Endometrium (tissue), 2 donors: ENCODE measurements around the gene MAP1A.

Experiments used
- FAIRE-seq: peaks from 2 replicates; lab custom pipeline; 2012; peaks lifted over from hg19 to GRCh38; lab: Jason Lieb, UNC
- donor health status: control.
- donor health status: control.

Gene MAP1A

DNA sequence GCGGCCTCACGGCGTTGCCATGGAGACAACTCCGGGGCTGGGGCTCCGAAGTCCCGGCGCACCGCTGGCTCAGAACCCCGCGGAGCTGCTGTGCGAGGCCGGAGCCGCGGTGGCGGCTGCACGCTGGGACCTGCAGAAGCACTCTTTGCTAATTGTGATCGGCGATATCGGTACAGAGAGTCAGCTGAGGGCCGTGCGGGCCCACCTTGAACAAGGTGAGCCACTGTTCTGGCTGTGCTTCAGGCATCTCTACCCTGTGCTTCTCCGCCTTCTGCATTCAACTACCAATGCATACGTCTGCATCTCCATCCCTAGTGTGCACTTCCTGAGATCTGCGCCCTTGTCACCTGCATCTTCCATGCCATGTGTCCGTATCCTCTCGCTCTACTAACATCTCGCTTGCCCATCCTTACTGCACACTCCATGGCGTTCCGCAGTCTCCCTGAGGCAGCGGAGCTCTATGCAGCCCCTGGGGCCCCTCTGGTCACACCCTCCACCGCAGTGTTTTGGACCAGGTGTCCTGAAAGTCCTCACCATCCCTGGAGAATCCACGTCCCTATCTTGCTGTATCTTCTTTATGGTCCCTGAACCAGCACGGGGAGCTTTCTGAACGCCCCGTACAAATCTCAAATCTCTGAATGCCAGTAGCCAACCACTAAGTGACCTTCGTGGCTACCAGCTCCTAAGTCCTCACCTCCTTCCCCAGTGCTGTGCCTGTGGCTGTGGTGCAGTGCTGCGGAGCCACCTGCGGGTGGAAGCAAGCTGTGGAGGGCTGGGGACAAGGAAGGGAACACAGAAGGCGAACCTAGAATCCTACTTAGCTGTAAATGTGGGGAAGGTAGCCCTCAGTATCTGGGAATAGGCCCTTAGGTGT lies 6.2 kb upstream of the MAP1A start:
- no peak for FAIRE-seq

DNA sequence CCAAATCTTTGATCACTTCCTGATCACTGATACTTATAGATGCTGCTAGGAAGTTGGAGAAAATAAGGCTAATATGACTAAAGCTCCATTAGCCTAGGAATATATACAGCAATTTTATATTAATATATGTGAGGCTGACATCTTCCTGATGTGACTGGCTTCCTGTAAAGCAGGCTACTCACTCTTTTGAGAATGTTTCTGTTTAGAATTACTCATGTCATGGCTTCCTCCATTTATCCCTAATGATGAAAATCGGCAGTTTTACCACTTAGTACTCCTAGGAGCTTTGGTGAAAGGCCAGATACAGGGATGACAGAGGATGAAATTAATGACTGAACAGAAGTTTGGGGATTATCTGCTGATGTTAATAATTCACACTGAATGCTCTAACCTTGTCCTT lies 3.9 kb upstream of the MAP1A start:
- no peak for FAIRE-seq

DNA sequence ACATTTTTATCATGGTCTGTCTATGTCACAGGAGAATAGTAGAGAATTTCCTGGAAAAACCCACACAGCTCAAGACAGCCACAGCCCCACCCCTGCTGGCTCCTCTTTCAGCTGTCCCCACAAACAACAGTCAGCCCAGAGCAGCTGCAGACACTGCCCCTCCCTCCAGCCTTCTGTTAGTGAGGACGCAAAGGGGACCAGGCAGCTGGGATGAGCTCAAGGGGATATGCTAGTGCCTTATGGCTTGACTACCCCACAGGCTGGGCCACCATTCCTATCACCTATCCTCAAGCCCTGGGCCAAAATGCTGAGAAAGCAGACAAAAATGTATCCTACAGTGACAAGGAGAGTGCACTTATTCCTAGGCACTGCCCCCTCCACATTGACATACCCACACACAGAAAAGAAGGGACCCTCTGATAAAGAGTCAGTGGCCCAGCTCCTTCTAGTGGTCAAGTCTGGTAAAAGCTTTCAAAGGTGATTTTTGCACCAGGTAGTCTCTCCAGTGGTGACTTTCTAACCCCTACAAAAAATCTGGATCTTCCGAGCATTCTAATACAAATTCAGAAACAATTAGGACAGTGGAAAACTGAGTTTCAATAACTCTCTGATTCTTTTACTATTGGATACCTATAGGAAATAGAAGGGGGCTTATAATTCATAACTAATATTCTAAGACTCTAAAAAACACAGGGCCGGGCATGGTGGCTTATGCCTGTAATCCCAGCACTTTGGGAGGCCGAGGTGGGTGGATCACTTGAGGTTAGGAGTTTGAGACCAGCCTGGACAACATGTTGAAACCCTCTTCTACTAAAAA lies 3.0 kb upstream of the MAP1A start:
- no peak for FAIRE-seq

DNA sequence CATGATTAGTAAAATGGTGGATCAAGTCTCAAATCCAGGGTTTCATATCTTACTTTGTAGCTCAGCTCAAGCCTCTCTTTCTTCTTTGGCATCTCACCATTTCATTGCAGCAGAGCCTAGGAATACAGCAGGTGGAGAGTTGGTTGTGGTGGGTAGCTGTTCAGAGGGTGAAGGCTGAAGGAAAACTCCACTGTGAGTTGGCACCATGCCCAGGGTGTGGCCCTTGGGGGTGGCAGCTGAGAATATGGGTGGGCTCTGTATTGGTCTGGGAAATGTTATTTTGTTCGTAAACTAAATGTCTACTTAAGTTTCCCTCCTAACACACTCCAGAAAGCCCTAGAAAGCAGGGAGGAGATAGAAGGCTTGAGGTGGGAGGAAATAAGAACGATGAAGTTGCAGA lies 1.7 kb upstream of the MAP1A start:
- FAIRE-seq, result no peak

DNA sequence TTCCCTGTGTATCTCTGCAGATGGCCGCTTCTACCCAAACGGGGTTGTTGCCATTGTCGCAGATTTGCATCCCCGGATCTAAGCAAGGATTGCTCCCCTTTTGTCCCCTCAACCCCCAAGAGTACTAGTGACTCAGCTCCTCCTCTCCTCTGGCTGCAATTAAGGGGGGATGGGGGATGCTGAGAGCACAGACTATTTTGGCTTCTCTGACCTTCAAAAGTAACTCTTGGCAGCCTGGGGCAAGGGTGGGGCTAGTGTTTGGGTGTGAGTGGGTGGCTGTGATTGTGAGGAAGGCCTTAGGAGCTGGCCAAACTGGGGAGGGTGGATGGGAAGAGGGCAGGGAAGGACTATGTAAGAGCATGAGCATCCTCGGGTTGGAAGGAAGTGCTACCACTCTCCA lies 1.2 kb upstream of the MAP1A start:
- FAIRE-seq, result no peak

DNA sequence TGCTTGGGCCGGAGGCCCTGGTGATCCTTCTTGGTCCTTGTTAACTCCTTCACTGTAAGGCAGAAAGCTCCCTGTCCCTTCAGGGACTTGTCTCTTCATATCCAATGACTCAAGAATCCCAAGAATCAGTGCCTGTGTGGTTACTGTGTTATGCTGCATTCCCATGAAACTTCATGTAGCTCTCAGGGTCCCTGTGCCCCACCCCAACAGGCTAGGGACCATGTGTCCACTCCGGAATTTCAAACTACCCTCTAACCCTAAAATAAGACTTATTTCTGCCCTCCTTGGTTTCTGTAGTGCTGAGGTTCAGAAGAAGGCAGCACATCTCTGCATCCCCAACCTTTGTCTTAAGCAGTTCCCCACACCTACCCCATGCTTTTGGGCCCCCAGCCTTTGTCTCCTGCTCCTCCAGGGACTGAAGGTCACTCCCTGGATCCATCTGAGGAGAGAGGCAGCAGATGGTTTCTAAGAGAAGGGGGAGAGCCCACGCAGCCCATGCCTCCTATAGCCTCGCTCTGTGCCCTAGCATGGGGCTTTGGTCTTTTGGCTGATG lies 531 bp upstream of the MAP1A start:
- FAIRE-seq, result no peak

DNA sequence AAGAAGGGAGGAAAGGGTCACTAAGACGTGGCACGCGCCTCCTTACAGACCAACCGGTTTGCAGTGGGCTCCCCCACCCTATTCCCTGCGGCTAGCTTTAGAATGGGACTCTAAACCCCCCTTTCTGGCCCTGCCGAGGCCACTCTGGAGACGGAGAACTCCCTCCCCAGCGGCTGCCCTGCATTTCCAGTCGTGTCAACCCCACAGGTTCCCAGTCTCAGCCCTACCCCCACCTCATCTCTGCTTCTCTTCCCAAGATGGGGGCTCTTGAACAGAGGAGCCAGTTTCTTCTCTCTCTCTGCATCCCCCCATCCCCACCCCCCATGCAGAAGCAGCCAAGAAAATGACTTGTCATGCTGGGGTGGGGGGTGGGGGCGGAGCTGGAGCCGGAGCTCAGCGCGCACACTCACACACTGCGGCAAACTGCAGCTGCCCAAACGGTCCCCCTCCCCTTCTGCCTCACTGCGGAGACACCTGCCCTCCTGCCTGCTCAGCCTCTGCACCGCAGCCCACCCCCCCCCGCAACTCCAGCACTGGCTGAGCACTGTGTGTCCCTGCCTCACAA lies 871 bp downstream of the MAP1A start:
- no peak for FAIRE-seq

DNA sequence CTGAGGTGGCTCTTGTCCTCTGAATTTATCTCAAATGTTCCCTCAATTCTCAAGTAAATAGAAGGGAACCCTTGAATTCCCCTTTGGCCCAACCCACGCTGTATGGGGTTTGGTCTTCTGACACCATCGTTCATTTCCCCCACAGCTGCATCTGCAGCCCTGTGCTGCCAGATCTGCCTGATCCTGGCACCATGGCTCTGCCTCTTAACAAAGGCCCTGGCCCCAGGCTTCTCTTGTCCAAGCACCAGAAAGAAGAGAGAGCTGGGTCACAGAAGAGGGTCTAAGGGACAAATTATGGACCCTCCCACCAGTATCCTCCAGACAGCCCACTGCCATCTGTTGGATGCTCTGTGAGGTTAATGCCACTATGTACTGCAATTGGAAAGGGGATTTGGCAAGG lies 1.8 kb downstream of the MAP1A start:
- FAIRE-seq, result no peak

DNA sequence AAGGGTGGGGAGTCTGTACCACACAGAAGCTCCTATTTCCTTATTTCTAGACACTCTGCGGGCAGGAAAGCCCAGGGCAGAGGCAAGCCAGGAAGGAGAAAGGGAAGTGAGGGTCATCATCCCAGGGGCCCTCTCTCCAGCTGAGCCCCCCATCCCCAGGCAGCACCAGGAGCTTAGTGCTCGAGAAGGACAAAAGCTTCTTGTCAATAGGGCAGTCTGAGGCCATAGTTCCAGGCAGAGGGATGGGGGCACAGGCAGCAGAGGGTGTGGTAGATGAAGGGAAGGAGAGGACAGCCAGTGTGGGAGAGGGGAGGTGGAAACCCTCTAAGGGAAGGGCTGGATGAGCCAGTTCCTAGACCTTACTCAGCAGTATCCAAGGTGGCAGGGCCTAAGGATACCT lies 2.7 kb downstream of the MAP1A start:
- no peak for FAIRE-seq

DNA sequence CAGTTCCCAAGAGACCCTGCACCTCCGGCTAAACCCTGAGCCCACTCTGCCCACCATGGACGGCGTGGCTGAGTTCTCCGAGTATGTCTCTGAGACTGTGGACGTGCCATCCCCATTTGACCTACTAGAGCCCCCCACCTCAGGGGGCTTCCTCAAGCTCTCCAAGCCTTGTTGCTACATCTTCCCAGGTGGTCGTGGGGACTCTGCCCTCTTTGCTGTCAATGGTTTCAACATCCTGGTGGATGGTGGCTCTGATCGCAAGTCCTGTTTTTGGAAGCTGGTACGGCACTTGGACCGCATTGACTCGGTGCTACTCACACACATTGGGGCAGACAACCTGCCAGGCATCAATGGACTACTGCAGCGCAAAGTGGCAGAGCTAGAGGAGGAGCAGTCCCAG lies 4.0 kb downstream of the MAP1A start:
- FAIRE-seq, result no peak

DNA sequence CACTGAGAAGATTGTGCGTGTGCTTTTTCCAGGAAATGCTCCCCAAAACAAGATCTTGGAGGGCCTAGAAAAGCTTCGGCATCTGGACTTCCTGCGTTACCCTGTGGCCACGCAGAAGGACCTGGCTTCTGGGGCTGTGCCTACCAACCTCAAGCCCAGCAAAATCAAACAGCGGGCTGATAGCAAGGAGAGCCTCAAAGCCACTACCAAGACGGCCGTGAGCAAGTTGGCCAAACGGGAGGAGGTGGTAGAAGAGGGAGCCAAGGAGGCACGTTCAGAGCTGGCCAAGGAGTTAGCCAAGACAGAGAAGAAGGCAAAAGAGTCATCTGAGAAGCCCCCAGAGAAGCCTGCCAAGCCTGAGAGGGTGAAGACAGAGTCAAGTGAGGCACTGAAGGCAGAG lies 4.8 kb downstream of the MAP1A start:
- FAIRE-seq, result no peak

DNA sequence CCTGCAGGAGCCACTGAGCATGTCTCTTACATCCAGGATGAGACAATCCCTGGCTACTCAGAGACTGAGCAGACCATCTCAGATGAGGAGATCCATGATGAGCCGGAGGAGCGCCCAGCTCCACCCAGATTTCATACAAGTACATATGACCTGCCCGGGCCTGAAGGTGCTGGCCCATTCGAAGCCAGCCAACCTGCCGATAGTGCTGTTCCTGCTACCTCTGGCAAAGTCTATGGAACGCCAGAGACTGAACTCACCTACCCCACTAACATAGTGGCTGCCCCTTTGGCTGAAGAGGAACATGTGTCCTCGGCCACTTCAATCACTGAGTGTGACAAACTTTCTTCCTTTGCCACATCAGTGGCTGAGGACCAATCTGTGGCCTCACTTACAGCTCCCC lies 6.2 kb downstream of the MAP1A start:
- no peak for FAIRE-seq

DNA sequence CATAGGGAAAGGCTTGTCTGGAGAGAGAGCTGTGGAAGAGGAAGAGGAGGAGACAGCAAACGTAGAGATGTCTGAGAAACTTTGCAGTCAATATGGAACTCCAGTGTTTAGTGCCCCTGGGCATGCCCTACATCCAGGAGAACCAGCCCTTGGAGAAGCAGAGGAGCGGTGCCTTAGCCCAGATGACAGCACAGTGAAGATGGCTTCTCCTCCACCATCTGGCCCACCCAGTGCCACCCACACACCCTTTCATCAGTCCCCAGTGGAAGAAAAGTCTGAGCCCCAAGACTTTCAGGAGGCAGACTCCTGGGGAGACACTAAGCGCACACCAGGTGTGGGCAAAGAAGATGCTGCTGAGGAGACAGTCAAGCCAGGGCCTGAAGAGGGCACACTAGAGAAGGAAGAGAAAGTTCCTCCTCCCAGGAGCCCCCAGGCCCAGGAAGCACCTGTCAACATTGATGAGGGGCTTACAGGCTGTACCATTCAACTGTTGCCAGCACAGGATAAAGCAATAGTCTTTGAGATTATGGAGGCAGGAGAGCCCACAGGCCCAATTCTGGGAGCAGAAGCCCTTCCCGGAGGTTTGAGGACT lies 6.9 kb downstream of the MAP1A start:
- FAIRE-seq, result no peak

DNA sequence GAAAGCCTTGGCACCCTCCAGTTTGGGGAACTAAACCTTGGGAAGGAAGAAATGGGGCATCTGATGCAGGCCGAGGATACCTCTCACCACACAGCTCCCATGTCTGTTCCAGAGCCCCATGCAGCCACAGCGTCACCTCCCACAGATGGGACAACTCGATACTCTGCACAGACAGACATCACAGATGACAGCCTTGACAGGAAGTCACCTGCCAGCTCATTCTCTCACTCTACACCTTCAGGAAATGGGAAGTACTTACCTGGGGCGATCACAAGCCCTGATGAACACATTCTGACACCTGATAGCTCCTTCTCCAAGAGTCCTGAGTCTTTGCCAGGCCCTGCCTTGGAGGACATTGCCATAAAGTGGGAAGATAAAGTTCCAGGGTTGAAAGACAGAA lies 7.7 kb downstream of the MAP1A start:
- no peak for FAIRE-seq

DNA sequence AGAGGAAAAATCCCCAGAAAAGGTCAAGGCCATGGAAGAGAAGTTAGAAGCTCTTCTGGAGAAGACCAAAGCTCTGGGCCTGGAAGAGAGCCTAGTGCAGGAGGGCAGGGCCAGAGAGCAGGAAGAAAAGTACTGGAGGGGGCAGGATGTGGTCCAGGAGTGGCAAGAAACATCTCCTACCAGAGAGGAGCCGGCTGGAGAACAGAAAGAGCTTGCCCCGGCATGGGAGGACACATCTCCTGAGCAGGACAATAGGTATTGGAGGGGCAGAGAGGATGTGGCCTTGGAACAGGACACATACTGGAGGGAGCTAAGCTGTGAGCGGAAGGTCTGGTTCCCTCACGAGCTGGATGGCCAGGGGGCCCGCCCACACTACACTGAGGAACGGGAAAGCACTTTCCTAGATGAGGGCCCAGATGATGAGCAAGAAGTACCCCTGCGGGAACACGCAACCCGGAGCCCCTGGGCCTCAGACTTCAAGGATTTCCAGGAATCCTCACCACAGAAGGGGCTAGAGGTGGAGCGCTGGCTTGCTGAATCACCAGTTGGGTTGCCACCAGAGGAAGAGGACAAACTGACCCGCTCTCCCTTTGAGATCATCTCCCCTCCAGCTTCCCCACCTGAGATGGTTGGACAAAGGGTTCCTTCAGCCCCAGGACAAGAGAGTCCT lies 9.0 kb downstream of the MAP1A start:
- FAIRE-seq, result no peak

DNA sequence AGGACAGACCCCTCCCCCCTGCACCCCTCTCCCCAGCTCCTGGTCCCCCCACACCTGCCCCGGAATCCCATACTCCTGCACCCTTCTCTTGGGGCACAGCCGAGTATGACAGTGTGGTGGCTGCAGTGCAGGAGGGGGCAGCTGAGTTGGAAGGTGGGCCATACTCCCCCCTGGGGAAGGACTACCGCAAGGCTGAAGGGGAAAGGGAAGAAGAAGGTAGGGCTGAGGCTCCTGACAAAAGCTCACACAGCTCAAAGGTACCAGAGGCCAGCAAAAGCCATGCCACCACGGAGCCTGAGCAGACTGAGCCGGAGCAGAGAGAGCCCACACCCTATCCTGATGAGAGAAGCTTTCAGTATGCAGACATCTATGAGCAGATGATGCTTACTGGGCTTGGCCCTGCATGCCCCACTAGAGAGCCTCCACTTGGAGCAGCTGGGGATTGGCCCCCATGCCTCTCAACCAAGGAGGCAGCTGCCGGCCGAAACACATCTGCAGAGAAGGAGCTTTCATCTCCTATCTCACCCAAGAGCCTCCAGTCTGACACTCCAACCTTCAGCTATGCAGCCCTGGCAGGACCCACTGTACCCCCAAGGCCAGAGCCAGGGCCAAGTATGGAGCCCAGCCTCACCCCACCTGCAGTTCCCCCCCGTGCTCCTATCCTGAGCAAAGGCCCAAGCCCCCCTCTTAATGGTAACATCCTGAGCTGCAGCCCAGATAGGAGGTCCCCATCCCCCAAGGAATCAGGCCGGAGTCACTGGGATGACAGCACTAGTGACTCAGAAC lies 9.8 kb downstream of the MAP1A start:
- FAIRE-seq, result no peak

DNA sequence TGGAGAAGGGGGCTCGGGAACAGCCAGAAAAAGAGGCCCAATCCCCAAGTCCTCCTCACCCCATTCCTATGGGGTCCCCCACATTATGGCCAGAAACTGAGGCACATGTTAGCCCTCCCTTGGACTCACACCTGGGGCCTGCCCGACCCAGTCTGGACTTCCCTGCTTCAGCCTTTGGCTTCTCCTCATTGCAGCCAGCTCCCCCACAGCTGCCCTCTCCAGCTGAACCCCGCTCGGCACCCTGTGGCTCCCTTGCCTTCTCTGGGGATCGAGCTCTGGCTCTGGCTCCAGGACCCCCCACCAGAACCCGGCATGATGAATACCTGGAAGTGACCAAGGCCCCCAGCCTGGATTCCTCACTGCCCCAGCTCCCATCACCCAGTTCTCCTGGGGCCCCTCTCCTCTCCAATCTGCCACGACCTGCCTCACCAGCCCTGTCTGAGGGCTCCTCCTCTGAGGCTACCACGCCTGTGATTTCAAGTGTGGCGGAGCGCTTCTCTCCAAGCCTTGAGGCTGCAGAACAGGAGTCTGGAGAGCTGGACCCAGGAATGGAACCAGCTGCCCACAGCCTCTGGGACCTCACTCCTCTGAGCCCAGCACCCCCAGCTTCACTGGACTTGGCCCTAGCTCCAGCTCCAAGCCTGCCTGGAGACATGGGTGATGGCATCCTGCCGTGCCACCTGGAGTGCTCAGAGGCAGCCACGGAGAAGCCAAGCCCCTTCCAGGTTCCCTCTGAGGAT lies 10.6 kb downstream of the MAP1A start:
- FAIRE-seq, result no peak

DNA sequence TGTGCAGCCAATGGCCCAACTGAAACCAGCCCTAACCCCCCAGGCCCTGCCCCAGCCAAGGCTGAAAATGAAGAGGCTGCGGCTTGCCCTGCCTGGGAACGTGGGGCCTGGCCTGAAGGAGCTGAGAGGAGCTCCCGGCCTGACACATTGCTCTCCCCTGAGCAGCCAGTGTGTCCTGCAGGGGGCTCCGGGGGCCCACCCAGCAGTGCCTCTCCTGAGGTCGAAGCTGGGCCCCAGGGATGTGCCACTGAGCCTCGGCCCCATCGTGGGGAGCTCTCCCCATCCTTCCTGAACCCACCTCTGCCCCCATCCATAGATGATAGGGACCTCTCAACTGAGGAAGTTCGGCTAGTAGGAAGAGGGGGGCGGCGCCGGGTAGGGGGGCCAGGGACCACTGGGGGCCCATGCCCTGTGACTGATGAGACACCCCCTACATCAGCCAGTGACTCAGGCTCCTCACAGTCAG lies 11.2 kb downstream of the MAP1A start:
- FAIRE-seq, result no peak

DNA sequence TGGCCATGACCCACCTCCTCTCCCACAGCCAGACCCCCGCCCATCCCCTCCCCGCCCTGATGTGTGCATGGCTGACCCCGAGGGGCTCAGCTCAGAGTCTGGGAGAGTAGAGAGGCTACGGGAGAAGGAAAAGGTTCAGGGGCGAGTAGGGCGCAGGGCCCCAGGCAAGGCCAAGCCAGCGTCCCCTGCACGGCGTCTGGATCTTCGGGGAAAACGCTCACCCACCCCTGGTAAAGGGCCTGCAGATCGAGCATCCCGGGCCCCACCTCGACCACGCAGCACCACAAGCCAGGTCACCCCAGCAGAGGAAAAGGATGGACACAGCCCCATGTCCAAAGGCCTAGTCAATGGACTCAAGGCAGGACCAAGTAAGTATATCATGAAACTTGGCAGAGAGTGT lies 11.7 kb downstream of the MAP1A start:
- no peak for FAIRE-seq
